Endothelial cell of umbilical vein (primary cell): Measurements from ENCODE around the gene PCDH9. TPM values are rescaled to one million over a fixed set of nuclear protein-coding genes. Genes with fewer than 3 reads are reported as not detected.

Experiments
- BruUV-seq: library from RNA; stranded (reverse); fragments of 400-500 nt; replicated peaks from 2 replicates; lab custom pipeline; 2021; lab: Mats Ljungman, UMichigan
- CTCF ChIA-PET: fragments of 300-600, 350-600 bp; sonication (Branson Sonifier 250); formaldehyde crosslinking; loops from one replicate; lab custom pipeline; 2021; ENCODE audit warnings: antibody characterized with exemption, inconsistent platforms; lab: Charles Lee
- POLR2A ChIA-PET: fragments of 300-600, 350-600 bp; sonication (Branson Sonifier 250); formaldehyde crosslinking; loops from one replicate; lab custom pipeline; 2021; ENCODE audit warnings: antibody characterized with exemption, inconsistent platforms; lab: Charles Lee
- DNase-seq: peaks from one replicate; pipeline ENCODE4 v3.0.0-alpha.2; 2011; ENCODE audit warnings: low read depth, low spot score
- FAIRE-seq: peaks from 2 replicates; lab custom pipeline; 2011; peaks lifted over from hg19 to GRCh38; lab: Jason Lieb, UNC
- H2AFZ ChIP-seq: 2 replicates; pipeline ENCODE4 v1.6.0; 2012; ENCODE audit warnings: low read depth, low read length, control low read depth, inconsistent platforms
- H3K27ac ChIP-seq: 2 replicates; pipeline ENCODE4 v1.5.1; 2011; ENCODE audit warnings: low read depth, mild to moderate bottlenecking, control low read depth, low read length, moderate library complexity; ENCODE audit not compliant: insufficient read depth
- H3K27me3 ChIP-seq, 2 experiments: 2 replicates each; pipeline versions ENCODE4 v1.6.0 to v1.6.1; 2011; ENCODE audit warnings: low read length in 2 of 2, mixed read lengths in 1 of 2; ENCODE audit not compliant: control insufficient read depth in 2 of 2, insufficient read depth in 2 of 2
- H3K36me3 ChIP-seq, 2 experiments: 2 replicates in 1 of 2; 3 replicates in 1 of 2; pipeline ENCODE4 v1.5.1; 2011; ENCODE audit warnings: low read length in 2 of 2, mild to moderate bottlenecking in 1 of 2, moderate library complexity in 1 of 2; ENCODE audit not compliant: control insufficient read depth in 2 of 2, insufficient read depth in 2 of 2; ENCODE audit errors: extremely low read depth in 1 of 2
- H3K4me1 ChIP-seq: 3 replicates; pipeline ENCODE4 v1.5.1; 2011; ENCODE audit warnings: mild to moderate bottlenecking, low read length; ENCODE audit not compliant: control insufficient read depth, insufficient read depth; ENCODE audit errors: extremely low read depth
- H3K4me2 ChIP-seq: 2 replicates; pipeline ENCODE4 v1.6.1; 2011; ENCODE audit warnings: low read length, control low read depth, mixed read lengths; ENCODE audit not compliant: insufficient read depth
- H3K4me3 ChIP-seq, 3 experiments: fragments of 200-600 bp in 1 of 3; sonication (generic), shearing (Covaris generic) in 1 of 3; replicated peaks in 1 of 3; 2 replicates each; pipeline ENCODE4 v1.5.1; 2011 to 2016; ENCODE audit warnings: control low read depth in 3 of 3, low read length in 3 of 3, mild to moderate bottlenecking in 2 of 3, inconsistent platforms in 1 of 3, low read depth in 1 of 3, moderate library complexity in 1 of 3; ENCODE audit not compliant: insufficient read depth in 1 of 3
- H3K79me2 ChIP-seq: 2 replicates; pipeline ENCODE4 v1.6.0; 2012; ENCODE audit warnings: low read length, inconsistent platforms; ENCODE audit not compliant: control insufficient read depth, insufficient read depth
- H3K9ac ChIP-seq: replicated peaks from 2 replicates; pipeline ENCODE3; 2011; ENCODE audit warnings: low read length, control low read depth; ENCODE audit not compliant: insufficient read depth; ENCODE audit errors: extremely low read depth
- H3K9me1 ChIP-seq: replicated peaks from 3 replicates; pipeline ENCODE4 v1.6.0; 2011; ENCODE audit warnings: mild to moderate bottlenecking, low read length; ENCODE audit not compliant: control insufficient read depth, insufficient read depth; ENCODE audit errors: extremely low read depth
- H3K9me3 ChIP-seq: replicated peaks from 2 replicates; pipeline ENCODE4 v1.5.1; 2012; ENCODE audit warnings: low read length, inconsistent platforms; ENCODE audit not compliant: control insufficient read depth, insufficient read depth
- H4K20me1 ChIP-seq: replicated peaks from 2 replicates; pipeline ENCODE3; 2011; ENCODE audit warnings: mild to moderate bottlenecking, low read length; ENCODE audit not compliant: control insufficient read depth, insufficient read depth; ENCODE audit errors: extremely low read depth
- FOS ChIP-seq: IDR thresholded peaks from 2 replicates; pipeline ENCODE4 v1.6.1; 2011; ENCODE audit warnings: mild to moderate bottlenecking, low read length, moderate library complexity, borderline replicate concordance; ENCODE audit not compliant: insufficient read depth
- GATA2 ChIP-seq: IDR thresholded peaks from 2 replicates; pipeline ENCODE4 v1.7.0; 2011; ENCODE audit warnings: low read depth, mild to moderate bottlenecking, moderate library complexity, mixed read lengths, low read length; ENCODE audit not compliant: insufficient read length, insufficient read depth
- POLR2A ChIP-seq: IDR thresholded peaks from 2 replicates; pipeline ENCODE4 v1.6.1; 2012; ENCODE audit warnings: low read depth, mild to moderate bottlenecking, control low read depth, low read length
- POLR2AphosphoS5 ChIP-seq: IDR thresholded peaks from 2 replicates; pipeline ENCODE4 v1.6.1; 2012; ENCODE audit warnings: low read depth, mild to moderate bottlenecking, control low read depth, low read length, moderate library complexity; ENCODE audit not compliant: insufficient read depth
- dilution Hi-C: fragments of 300-500 bp; cut with MboI; formaldehyde crosslinking; loops from one replicate; pipeline ENCODE4 v1.15.0; 2019; ENCODE audit warnings: low sequenced_read_pairs; ENCODE audit not compliant: extremely low pct_ligation_motif_present
- intact Hi-C: fragments of 100-400 bp; cut with micrococcal nuclease; formaldehyde crosslinking; loops from one replicate; pipeline ENCODE4 v1.10.0; 2022
- polyA plus RNA-seq, 4 experiments: library from polyadenylated mRNA; depleted of rRNA in 3 of 4; stranded (reverse) in 3 of 4; unstranded in 1 of 4; fragments of >200 nt; gene quantifications; 2 replicates each; pipeline versions ENCODE4 v1.2.1 to v1.2.3, GENCODE V29; 2011 to 2012; ENCODE audit warnings: missing spikeins in 1 of 4
- total RNA-seq: library from RNA; stranded (reverse); gene quantifications from 2 replicates; pipeline ENCODE4 v1.2.3, GENCODE V29; 2021
- TF ChIP-seq, protein P1 (sequence below): IDR thresholded peaks from 2 replicates; pipeline ENCODE4 v1.6.1; 2011; ENCODE audit not compliant: insufficient read depth, insufficient read length

PCDH9 gene
- total and polyA plus RNA-seq, 2 donors (not counting 3 experiments of a cell fraction or from before 2014, with no cell fraction given), result 1.1 to 5.2 TPM

DNA sequence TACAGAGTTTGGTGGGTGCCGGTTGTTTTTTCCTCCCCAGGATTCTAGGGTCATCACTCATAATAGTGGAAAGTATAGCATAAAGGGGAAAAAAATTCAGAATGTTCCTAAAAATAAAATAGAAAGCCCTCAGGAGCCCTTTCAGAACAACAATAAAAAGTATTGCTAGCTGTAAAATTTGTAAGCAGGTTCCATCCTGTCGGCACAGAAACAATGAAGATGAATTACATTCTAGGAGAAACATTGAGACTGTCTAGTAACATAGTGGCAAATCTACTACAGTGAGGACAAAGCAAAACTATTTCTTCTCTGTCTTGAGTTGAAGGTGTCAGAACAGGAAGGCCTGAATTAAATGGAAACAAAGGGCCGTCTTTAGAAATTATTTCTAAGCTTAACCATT is 870.7 kb downstream of the PCDH9 start:
- intact Hi-C loops (no loop called here), dilution Hi-C loops (no loop called here)
- ChIA-PET CTCF (interaction anchor here (1.4 kb wide), 2 partner anchors 140 to 865 kb away, joined by 3 read pairs; no protein-coding TSS in a partner anchor), POLR2A (no interaction called here)
- H3K4me3 ChIP-seq, result no peak overlapping the region
- H3K9ac ChIP-seq, result no peak overlapping the region
- FAIRE-seq, result no peak
- H3K9me1 ChIP-seq, result no peaks in the 10 kb centered on the region
- no TSS peak for BruUV-seq
- no peaks in the 10 kb centered on the region for H4K20me1 ChIP-seq
- no peak overlapping the region for H3K27ac ChIP-seq
- H2AFZ ChIP-seq, result no peak overlapping the region
- TF ChIP-seq, protein P1, sequence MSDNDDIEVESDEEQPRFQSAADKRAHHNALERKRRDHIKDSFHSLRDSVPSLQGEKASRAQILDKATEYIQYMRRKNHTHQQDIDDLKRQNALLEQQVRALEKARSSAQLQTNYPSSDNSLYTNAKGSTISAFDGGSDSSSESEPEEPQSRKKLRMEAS, result no peak
- TF ChIP-seq GATA2 (no peak), POLR2AphosphoS5 (no peak)
- no peak for DNase-seq
- H3K9me3 ChIP-seq, result no peaks in the 10 kb centered on the region
- no peaks in the 10 kb centered on the region for H3K79me2 ChIP-seq
- no peaks in the 10 kb centered on the region for H3K27me3 ChIP-seq
- H3K36me3 ChIP-seq, result no peaks in the 10 kb centered on the region
- no peak overlapping the region for H3K4me2 ChIP-seq
- H3K4me1 ChIP-seq, result no peaks in the 10 kb centered on the region

DNA sequence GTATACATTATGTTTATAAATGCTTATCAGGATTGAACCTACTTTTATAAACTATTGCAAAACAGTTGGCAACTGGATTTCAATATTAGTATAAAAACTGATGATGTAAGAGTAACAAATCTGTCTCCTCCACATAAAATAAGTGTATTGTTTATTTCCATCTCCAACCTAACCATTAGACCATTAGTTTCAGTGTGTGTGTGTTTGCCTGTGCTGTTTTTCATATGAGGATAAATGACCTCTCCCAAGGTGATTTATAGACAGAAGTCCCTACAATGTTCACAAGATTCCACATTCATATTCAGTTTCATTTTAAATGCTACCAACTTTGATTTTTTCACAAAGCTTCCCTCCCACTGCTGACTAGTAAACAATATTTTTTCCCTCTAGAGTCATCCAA is 871.6 kb downstream of the PCDH9 start:
- Histone ChIP-seq H3K27ac (no peak overlapping the region), H3K36me3 (no peaks in the 10 kb centered on the region), H3K79me2 (no peaks in the 10 kb centered on the region), H3K4me1 (no peaks in the 10 kb centered on the region), H3K27me3 (no peaks in the 10 kb centered on the region), H3K9me3 (no peaks in the 10 kb centered on the region), H4K20me1 (no peaks in the 10 kb centered on the region), H3K4me2 (no peak overlapping the region), H3K9me1 (no peaks in the 10 kb centered on the region), H3K4me3 (no peak overlapping the region), H2AFZ (no peak overlapping the region), H3K9ac (no peak overlapping the region)
- BruUV-seq, result no TSS peak
- no peak for FAIRE-seq
- POLR2A ChIA-PET, result no interaction called here
- no peak for TF ChIP-seq FOS
- no peak for TF ChIP-seq POLR2A
- CTCF ChIA-PET, result interaction anchor here (1.4 kb wide), 1 partner anchor 14 kb away, joined by 4 read pairs; no protein-coding TSS in a partner anchor
- DNase-seq, result no peak
- intact Hi-C loops (no loop called here), dilution Hi-C loops (no loop called here)
